ENCODE results near the gene GLP1R.

GRCh38 chr6:39050453-39051112, 2.0 kb downstream of the GLP1R start:
- TF ChIP-seq, protein P1, sequence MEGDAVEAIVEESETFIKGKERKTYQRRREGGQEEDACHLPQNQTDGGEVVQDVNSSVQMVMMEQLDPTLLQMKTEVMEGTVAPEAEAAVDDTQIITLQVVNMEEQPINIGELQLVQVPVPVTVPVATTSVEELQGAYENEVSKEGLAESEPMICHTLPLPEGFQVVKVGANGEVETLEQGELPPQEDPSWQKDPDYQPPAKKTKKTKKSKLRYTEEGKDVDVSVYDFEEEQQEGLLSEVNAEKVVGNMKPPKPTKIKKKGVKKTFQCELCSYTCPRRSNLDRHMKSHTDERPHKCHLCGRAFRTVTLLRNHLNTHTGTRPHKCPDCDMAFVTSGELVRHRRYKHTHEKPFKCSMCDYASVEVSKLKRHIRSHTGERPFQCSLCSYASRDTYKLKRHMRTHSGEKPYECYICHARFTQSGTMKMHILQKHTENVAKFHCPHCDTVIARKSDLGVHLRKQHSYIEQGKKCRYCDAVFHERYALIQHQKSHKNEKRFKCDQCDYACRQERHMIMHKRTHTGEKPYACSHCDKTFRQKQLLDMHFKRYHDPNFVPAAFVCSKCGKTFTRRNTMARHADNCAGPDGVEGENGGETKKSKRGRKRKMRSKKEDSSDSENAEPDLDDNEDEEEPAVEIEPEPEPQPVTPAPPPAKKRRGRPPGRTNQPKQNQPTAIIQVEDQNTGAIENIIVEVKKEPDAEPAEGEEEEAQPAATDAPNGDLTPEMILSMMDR (IDR thresholded peaks at IDR 0.05) = no peak
- no peak for TF ChIP-seq POLR2AphosphoS5 (IDR thresholded peaks at IDR 0.05)

All from suprapubic skin (tissue), 3 donors.